Measurements from ENCODE around the gene SLC38A8. TPM values are rescaled to one million over a fixed set of nuclear protein-coding genes. Genes with fewer than 3 reads are reported as not detected.

SLC38A8 gene
- total RNA-seq, 1 experiment from 2014 or later: 0.35 TPM

DNA sequence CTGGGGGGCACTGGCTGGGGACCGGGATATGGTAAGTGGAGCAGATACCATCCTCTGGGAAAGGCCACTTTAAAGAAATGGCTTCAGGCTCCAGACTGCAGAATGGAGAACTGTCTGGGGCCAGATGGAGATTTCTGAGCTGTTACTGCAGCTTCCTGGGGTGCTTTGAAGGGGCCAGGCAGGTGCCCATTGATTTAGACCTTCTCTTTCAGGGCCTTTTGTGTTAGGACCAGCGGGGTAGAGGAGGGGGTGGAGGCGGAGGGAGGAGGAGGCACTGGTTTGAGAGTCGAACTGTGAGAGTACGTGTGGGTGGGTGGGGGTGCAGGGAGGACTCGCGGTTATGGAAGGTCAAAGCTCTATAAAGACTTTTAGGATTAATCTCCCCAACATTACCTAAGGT, 63.2 kb downstream of the SLC38A8 start:
- H2AFZ ChIP-seq (ENCODE audit: low read length): no peak overlapping the region
- Mint-ChIP-seq H3K27me3 (ENCODE audit: low read depth) (peaks cover 21% of the 10 kb centered on the region), H3K4me3 (peak overlapping the region in 1 of 2 experiments; percentile 38; a peak in 2 of 5 replicates), H3K36me3 (ENCODE audit: insufficient read depth in 1 of 3, low read depth in 3 of 3) (peaks cover 21 to 40% (median 25%) of the 10 kb centered on the region in 3 experiments), H3K27ac (peak overlapping the region in 2 of 3 experiments; percentile 81 to 86; a peak in 5 of 7 replicates), H3K4me1 (peaks cover 30 to 49% of the 10 kb centered on the region in 2 experiments), H3K9me3 (peaks cover 20 to 21% of the 10 kb centered on the region in 2 experiments)
- H4K91ac ChIP-seq (ENCODE audit: insufficient read length, low read depth, low read length): no peak overlapping the region
- H4K5ac ChIP-seq (ENCODE audit: insufficient read length, low read depth, low read length): no peak overlapping the region
- no peak overlapping the region for H3K14ac ChIP-seq (ENCODE audit: insufficient read depth, low read length)
- H2AK5ac ChIP-seq (ENCODE audit: insufficient read length, low read length): no peak overlapping the region
- no peak overlapping the region for H3K18ac ChIP-seq (ENCODE audit: insufficient read length, low read depth, low read length)
- no peak overlapping the region for H3K4ac ChIP-seq (ENCODE audit: low read depth, low read length)
- H3K79me1 ChIP-seq (ENCODE audit: insufficient read depth, low read depth, low read length, poor library complexity, severe bottlenecking): no peaks in the 10 kb centered on the region
- no peak overlapping the region for H2BK20ac ChIP-seq (ENCODE audit: low read depth, low read length, poor library complexity, severe bottlenecking)
- H4K8ac ChIP-seq (replicated peaks; ENCODE audit: insufficient read length, low read depth, low read length): no peak overlapping the region
- H3K9me3 ChIP-seq (ENCODE audit: control insufficient read depth, low read depth, low read length): peaks cover 11% of the 10 kb centered on the region
- no peaks in the 10 kb centered on the region for H3K79me2 ChIP-seq (ENCODE audit: insufficient read depth, low read length)
- H4K20me1 ChIP-seq (ENCODE audit: control insufficient read depth, insufficient read depth, insufficient read length): no peaks in the 10 kb centered on the region
- H2BK12ac ChIP-seq (ENCODE audit: insufficient read length, low read depth, low read length): no peak overlapping the region
- no peak overlapping the region for H3K9ac ChIP-seq (ENCODE audit: extremely low read depth, insufficient read length, low read length)
- H3K4me1 ChIP-seq (ENCODE audit: insufficient read depth, low read length): no peaks in the 10 kb centered on the region
- H2BK5ac ChIP-seq (ENCODE audit: insufficient read length, low read length): no peak overlapping the region
- no peak overlapping the region for H3K56ac ChIP-seq (ENCODE audit: insufficient read length, low read depth, low read length)
- H3K23ac ChIP-seq (ENCODE audit: insufficient read length, low read depth, low read length): no peak overlapping the region
- no CpG with 5 or more reads among the region's 7 CpGs for WGBS (ENCODE audit: extremely low coverage, insufficient read length, low lambda C conversion rate)
- H2BK15ac ChIP-seq (ENCODE audit: low read depth, low read length): no peak overlapping the region
- no peak overlapping the region for H3K4me2 ChIP-seq (ENCODE audit: insufficient read depth, insufficient read length, low read length)
- H3K23me2 ChIP-seq (ENCODE audit: insufficient read length, low read depth, low read length, poor library complexity, severe bottlenecking): no peaks in the 10 kb centered on the region
- no peak overlapping the region for H2BK120ac ChIP-seq (ENCODE audit: low read depth, low read length, poor library complexity, severe bottlenecking)
- TF ChIP-seq, protein P1, sequence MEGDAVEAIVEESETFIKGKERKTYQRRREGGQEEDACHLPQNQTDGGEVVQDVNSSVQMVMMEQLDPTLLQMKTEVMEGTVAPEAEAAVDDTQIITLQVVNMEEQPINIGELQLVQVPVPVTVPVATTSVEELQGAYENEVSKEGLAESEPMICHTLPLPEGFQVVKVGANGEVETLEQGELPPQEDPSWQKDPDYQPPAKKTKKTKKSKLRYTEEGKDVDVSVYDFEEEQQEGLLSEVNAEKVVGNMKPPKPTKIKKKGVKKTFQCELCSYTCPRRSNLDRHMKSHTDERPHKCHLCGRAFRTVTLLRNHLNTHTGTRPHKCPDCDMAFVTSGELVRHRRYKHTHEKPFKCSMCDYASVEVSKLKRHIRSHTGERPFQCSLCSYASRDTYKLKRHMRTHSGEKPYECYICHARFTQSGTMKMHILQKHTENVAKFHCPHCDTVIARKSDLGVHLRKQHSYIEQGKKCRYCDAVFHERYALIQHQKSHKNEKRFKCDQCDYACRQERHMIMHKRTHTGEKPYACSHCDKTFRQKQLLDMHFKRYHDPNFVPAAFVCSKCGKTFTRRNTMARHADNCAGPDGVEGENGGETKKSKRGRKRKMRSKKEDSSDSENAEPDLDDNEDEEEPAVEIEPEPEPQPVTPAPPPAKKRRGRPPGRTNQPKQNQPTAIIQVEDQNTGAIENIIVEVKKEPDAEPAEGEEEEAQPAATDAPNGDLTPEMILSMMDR (conservative IDR thresholded peaks at IDR 0.05): no peak
- no peak for DNase-seq
- H3K27me3 ChIP-seq (ENCODE audit: insufficient read depth, low read length): no peaks in the 10 kb centered on the region
- no peak overlapping the region for H3T11ph ChIP-seq (ENCODE audit: low read length)
- no peak overlapping the region for H3K27ac ChIP-seq (ENCODE audit: insufficient read length, low read depth, low read length)
